ENCODE data around the gene TINCR. TPM values are rescaled to one million over a fixed set of nuclear protein-coding genes. Genes with fewer than 3 reads are reported as not detected.

Gene TINCR
- total RNA-seq, 1 experiment from 2014 or later = 0.17 TPM

DNA sequence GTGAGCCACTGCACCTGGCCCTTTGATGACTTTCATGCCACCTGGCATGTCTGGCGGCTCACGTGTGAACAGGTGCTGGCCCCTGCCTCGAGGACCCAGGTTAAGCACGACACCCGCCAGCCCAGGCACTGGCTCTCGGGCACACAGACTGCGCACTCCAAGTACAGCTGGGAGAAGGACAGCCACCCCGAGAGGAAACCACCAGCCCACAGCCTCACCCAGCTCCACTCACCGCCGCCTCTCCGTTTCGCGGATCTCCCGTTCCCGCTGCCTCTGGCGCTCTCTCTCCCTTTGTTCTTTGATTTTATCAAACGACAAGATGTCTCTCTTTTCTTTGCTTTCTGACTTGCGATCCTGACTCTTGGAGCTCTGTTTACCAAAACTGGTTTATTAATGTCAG is 27.4 kb upstream of the TINCR start:
- Histone ChIP-seq H3K9ac (ENCODE audit: extremely low read depth, insufficient read length, low read length) (no peak overlapping the region), H3K79me1 (ENCODE audit: insufficient read depth, low read depth, low read length, poor library complexity, severe bottlenecking) (peaks cover 5% of the 10 kb centered on the region), H3K23me2 (ENCODE audit: insufficient read length, low read depth, low read length, poor library complexity, severe bottlenecking) (no peaks in the 10 kb centered on the region), H3K14ac (ENCODE audit: insufficient read depth, low read length) (no peak overlapping the region), H3T11ph (ENCODE audit: low read length) (no peak overlapping the region), H3K27ac (ENCODE audit: insufficient read length, low read depth, low read length) (no peak overlapping the region), H3K4me2 (ENCODE audit: insufficient read depth, insufficient read length, low read length) (no peak overlapping the region), H4K8ac (replicated peaks; ENCODE audit: insufficient read length, low read depth, low read length) (no peak overlapping the region), H4K20me1 (ENCODE audit: control insufficient read depth, insufficient read depth, insufficient read length) (no peaks in the 10 kb centered on the region), H2BK5ac (ENCODE audit: insufficient read length, low read length) (no peak overlapping the region), H3K9me3 (ENCODE audit: control insufficient read depth, low read depth, low read length) (no peaks in the 10 kb centered on the region), H3K27me3 (ENCODE audit: insufficient read depth, low read length) (no peaks in the 10 kb centered on the region; the same call in 1 of the 2 replicates), H2BK20ac (ENCODE audit: low read depth, low read length, poor library complexity, severe bottlenecking) (no peak overlapping the region), H3K79me2 (ENCODE audit: insufficient read depth, low read length) (no peaks in the 10 kb centered on the region), H4K91ac (ENCODE audit: insufficient read length, low read depth, low read length) (no peak overlapping the region), H2AK5ac (ENCODE audit: insufficient read length, low read length) (no peak overlapping the region), H2BK120ac (ENCODE audit: low read depth, low read length, poor library complexity, severe bottlenecking) (no peak overlapping the region), H4K5ac (ENCODE audit: insufficient read length, low read depth, low read length) (no peak overlapping the region), H2BK15ac (ENCODE audit: low read depth, low read length) (no peak overlapping the region), H3K4me1 (ENCODE audit: insufficient read depth, low read length) (no peaks in the 10 kb centered on the region), H3K23ac (ENCODE audit: insufficient read length, low read depth, low read length) (no peak overlapping the region), H3K56ac (ENCODE audit: insufficient read length, low read depth, low read length) (no peak overlapping the region), H3K18ac (ENCODE audit: insufficient read length, low read depth, low read length) (no peak overlapping the region), H3K4ac (ENCODE audit: low read depth, low read length) (no peak overlapping the region), H2BK12ac (ENCODE audit: insufficient read length, low read depth, low read length) (no peak overlapping the region), H2AFZ (ENCODE audit: low read length) (no peak overlapping the region)
- H3K4me3 Mint-ChIP-seq = no peak overlapping the region
- no peak for DNase-seq
- peak overlapping the region in 1 of 3 experiments; percentile 6; a peak in 2 of 7 replicates for H3K27ac Mint-ChIP-seq
- no peaks in the 10 kb centered on the region; a peak in 1 of 5 replicates for H3K9me3 Mint-ChIP-seq
- no CpG with 5 or more reads among the region's 18 CpGs for WGBS (ENCODE audit: extremely low coverage, insufficient read length, low lambda C conversion rate)
- TF ChIP-seq, protein P1, sequence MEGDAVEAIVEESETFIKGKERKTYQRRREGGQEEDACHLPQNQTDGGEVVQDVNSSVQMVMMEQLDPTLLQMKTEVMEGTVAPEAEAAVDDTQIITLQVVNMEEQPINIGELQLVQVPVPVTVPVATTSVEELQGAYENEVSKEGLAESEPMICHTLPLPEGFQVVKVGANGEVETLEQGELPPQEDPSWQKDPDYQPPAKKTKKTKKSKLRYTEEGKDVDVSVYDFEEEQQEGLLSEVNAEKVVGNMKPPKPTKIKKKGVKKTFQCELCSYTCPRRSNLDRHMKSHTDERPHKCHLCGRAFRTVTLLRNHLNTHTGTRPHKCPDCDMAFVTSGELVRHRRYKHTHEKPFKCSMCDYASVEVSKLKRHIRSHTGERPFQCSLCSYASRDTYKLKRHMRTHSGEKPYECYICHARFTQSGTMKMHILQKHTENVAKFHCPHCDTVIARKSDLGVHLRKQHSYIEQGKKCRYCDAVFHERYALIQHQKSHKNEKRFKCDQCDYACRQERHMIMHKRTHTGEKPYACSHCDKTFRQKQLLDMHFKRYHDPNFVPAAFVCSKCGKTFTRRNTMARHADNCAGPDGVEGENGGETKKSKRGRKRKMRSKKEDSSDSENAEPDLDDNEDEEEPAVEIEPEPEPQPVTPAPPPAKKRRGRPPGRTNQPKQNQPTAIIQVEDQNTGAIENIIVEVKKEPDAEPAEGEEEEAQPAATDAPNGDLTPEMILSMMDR (conservative IDR thresholded peaks at IDR 0.05) = no peak
- no peaks in the 10 kb centered on the region for H3K4me1 Mint-ChIP-seq
- peaks cover 39 to 92% (median 79%) of the 10 kb centered on the region in 3 experiments for H3K36me3 Mint-ChIP-seq (ENCODE audit: insufficient read depth in 1 of 3, low read depth in 3 of 3)
- no peaks in the 10 kb centered on the region for H3K27me3 Mint-ChIP-seq (ENCODE audit: low read depth)
